Measurements from ENCODE around the gene GRIN3A.

GRCh38 chr9:101536351-101536750 is 202.1 kb downstream of the GRIN3A start:
- TF ChIP-seq CTCF (conservative IDR thresholded peaks at IDR 0.05; ENCODE audit: low read depth, low read length) (no peak), POLR2A (IDR thresholded peaks at IDR 0.05; ENCODE audit: low read depth, low read length) (no peak), CEBPB (IDR thresholded peaks at IDR 0.05; ENCODE audit: low read depth, low read length) (peak; percentile 59; the same call in 1 of the 2 replicates), NFE2L2 (IDR thresholded peaks at IDR 0.05; ENCODE audit: low read depth, low read length) (no peak), MAFK (IDR thresholded peaks at IDR 0.05; ENCODE audit: low read depth, low read length) (no peak), RFX5 (IDR thresholded peaks at IDR 0.05; ENCODE audit: low read depth, low read length) (no peak), FOS (IDR thresholded peaks at IDR 0.05; ENCODE audit: low read depth, low read length) (no peak), USF2 (IDR thresholded peaks at IDR 0.05; ENCODE audit: low read depth, low read length) (no peak), CHD1 (IDR thresholded peaks at IDR 0.05; ENCODE audit: low read depth, low read length) (no peak), ELK1 (IDR thresholded peaks at IDR 0.05; ENCODE audit: borderline replicate concordance, low read depth, low read length) (no peak), MXI1 (IDR thresholded peaks at IDR 0.05; ENCODE audit: borderline replicate concordance, low read depth, low read length) (no peak), SMC3 (IDR thresholded peaks at IDR 0.05; ENCODE audit: low read depth, low read length) (no peak)
